A549 (cell line): ENCODE data around the gene CIPC.

Experiments used
- CTCF ChIP-seq: fragments of >200 bp; sonication (Bioruptor Twin); formaldehyde crosslinking; IDR thresholded peaks from 3 replicates; pipeline ENCODE4 v1.5.1; 2016
- NFE2L2 ChIP-seq: fragments of 150-350 bp; conservative IDR thresholded peaks from 2 replicates; pipeline ENCODE4 v1.6.1; 2014; ENCODE audit warnings: low read length
- POLR2A ChIP-seq: IDR thresholded peaks from 2 replicates; pipeline ENCODE4 v1.6.1; 2012; ENCODE audit warnings: mild to moderate bottlenecking, low read length
- POLR2AphosphoS2 ChIP-seq: conservative IDR thresholded peaks from 2 replicates; pipeline ENCODE4 v1.6.1; 2012; ENCODE audit warnings: low read length, improper control_type of control experiment, inconsistent platforms
- REST ChIP-seq: fragments of 200-600 bp; sonication (generic); IDR thresholded peaks from 2 replicates; pipeline ENCODE4 v1.6.1; 2016; ENCODE audit warnings: antibody characterized with exemption, mild to moderate bottlenecking, moderate library complexity
- RFX5 ChIP-seq: fragments of 450-650 bp; IDR thresholded peaks from 2 replicates; pipeline ENCODE4 v1.7.1; 2014; ENCODE audit warnings: antibody characterized with exemption, mild to moderate bottlenecking, moderate library complexity

- no peak for TF ChIP-seq POLR2A
- no peak for TF ChIP-seq CTCF
- TF ChIP-seq NFE2L2 = no peak
- TF ChIP-seq POLR2AphosphoS2 = no peak
- TF ChIP-seq REST = no peak
- no peak for TF ChIP-seq RFX5
Measured at GRCh38 chr14:77063571-77064171, 34.4 kb upstream of the CIPC start.
